A549 (cell line): ENCODE measurements around the gene PLEKHA6.

Experiments used
- CEBPB ChIP-seq, 2 experiments: fragments of >200 bp in 1 of 2; sonication (Bioruptor Twin) in 1 of 2; formaldehyde crosslinking in 1 of 2; IDR thresholded peaks; 2 replicates each; pipeline ENCODE4 v1.6.1; 2012 to 2016
- POLR2A ChIP-seq: IDR thresholded peaks from 2 replicates; pipeline ENCODE4 v1.6.1; 2012; ENCODE audit warnings: mild to moderate bottlenecking, low read length
- RCOR1 ChIP-seq: fragments of 150-350 bp; IDR thresholded peaks from 2 replicates; pipeline ENCODE4 v1.6.1; 2014; ENCODE audit warnings: antibody characterized with exemption, low read length, low read depth
- TF ChIP-seq, protein P1 (sequence below): fragments of 150-350 bp; IDR thresholded peaks from 2 replicates; pipeline ENCODE4 v1.6.1; 2014; ENCODE audit warnings: low read depth, mild to moderate bottlenecking, low read length
- TF ChIP-seq, protein P2 (sequence below): fragments of >200 bp; sonication (Bioruptor Twin); formaldehyde crosslinking; IDR thresholded peaks from 3 replicates; pipeline ENCODE4 v1.5.1; 2016
- TF ChIP-seq, protein P3 (sequence below): fragments of 250-450 bp; sonication (Bioruptor Pico); IDR thresholded peaks from 2 replicates; pipeline ENCODE4 v1.5.0; 2021; ENCODE audit warnings: mild to moderate bottlenecking, moderate library complexity, borderline replicate concordance

DNA sequence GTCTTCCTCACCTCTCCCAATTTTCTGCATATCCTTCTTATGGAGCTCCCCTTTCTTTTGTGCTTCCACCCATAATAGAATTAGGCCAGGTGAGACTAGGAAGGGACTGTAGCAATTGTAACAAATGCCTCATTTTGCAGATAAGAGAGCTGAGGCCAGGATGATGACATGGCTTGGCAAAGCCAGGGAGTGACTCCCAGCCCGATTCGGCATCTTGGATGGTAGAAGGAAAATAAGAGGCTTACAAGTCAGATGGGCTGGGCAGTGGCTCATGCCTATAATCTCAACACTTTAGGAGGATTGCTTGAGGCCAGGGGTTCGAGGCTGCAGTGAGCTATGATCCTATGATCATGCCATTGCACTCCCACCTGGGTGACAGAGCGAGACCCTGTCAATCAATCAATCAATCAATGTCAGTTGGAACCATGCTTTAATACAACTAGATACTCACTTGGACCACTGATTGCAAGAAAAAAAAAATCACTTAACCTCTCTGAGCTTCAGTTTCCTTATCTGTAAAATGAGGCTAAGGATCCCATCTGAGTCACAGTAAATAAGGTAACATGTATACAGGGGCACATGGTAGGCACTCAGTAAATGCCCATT lies 51.6 kb downstream of the PLEKHA6 start:
- TF ChIP-seq, protein P1, sequence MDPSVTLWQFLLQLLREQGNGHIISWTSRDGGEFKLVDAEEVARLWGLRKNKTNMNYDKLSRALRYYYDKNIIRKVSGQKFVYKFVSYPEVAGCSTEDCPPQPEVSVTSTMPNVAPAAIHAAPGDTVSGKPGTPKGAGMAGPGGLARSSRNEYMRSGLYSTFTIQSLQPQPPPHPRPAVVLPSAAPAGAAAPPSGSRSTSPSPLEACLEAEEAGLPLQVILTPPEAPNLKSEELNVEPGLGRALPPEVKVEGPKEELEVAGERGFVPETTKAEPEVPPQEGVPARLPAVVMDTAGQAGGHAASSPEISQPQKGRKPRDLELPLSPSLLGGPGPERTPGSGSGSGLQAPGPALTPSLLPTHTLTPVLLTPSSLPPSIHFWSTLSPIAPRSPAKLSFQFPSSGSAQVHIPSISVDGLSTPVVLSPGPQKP = no peak
- TF ChIP-seq, protein P2, sequence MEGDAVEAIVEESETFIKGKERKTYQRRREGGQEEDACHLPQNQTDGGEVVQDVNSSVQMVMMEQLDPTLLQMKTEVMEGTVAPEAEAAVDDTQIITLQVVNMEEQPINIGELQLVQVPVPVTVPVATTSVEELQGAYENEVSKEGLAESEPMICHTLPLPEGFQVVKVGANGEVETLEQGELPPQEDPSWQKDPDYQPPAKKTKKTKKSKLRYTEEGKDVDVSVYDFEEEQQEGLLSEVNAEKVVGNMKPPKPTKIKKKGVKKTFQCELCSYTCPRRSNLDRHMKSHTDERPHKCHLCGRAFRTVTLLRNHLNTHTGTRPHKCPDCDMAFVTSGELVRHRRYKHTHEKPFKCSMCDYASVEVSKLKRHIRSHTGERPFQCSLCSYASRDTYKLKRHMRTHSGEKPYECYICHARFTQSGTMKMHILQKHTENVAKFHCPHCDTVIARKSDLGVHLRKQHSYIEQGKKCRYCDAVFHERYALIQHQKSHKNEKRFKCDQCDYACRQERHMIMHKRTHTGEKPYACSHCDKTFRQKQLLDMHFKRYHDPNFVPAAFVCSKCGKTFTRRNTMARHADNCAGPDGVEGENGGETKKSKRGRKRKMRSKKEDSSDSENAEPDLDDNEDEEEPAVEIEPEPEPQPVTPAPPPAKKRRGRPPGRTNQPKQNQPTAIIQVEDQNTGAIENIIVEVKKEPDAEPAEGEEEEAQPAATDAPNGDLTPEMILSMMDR = no peak
- no peak for TF ChIP-seq POLR2A
- TF ChIP-seq, protein P3, sequence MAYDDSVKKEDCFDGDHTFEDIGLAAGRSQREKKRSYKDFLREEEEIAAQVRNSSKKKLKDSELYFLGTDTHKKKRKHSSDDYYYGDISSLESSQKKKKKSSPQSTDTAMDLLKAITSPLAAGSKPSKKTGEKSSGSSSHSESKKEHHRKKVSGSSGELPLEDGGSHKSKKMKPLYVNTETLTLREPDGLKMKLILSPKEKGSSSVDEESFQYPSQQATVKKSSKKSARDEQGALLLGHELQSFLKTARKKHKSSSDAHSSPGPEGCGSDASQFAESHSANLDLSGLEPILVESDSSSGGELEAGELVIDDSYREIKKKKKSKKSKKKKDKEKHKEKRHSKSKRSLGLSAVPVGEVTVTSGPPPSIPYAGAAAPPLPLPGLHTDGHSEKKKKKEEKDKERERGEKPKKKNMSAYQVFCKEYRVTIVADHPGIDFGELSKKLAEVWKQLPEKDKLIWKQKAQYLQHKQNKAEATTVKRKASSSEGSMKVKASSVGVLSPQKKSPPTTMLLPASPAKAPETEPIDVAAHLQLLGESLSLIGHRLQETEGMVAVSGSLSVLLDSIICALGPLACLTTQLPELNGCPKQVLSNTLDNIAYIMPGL (CRISPR knock-in tag) = no peak
- TF ChIP-seq RCOR1 = no peak
- no peak for TF ChIP-seq CEBPB (IDR thresholded peaks at IDR 0.05)
